NCI-H2196 treated with DMSO at 0.1 percent for 48 hours (cell line): ENCODE results near the gene PGAP3.

ENCODE experiments used
- DNase-seq: peaks from one replicate; lab custom pipeline; 2025; ENCODE audit not compliant: unreplicated experiment; lab: John Stamatoyannopoulos, UW

The PGAP3 gene

DNA sequence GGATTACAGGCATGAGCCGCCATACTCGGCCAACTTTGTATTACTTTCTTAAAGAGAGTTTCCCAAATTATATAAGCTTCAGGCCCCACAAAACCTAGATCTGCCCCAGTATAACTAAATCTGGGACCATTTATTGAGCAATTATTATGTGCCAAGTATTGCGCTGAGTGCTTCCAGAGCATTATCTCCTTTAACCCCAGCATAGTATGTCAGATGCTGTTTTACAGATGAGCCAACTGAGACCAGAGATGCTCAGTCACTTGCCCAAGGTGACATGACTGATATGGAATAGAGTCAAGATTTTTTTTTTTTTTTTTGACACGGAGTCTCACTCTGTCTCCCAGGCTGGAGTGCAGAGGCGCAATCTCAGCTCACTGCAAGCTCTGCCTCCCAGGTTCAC lies 10.1 kb upstream of the PGAP3 start:
- DNase-seq: no peak

DNA sequence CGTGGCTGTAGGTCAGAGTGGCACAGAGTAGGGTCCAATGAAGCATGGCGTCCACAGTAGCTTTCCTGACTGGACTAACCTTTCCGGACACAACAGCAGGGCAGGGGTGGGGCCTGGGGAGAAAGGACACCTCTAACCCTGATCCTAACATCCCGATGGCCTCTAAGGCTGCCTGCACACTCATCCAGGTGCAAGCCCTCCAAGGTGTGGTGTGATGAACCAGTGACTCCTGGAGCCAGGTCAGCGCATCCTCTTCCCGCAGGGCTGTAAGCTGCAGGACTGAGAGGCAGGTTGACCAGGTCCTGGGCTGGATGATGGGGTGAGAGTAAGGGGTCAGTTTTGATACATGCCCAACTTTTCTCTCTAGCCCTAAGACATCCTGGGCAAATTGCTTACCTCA lies 8.9 kb upstream of the PGAP3 start:
- DNase-seq: no peak

DNA sequence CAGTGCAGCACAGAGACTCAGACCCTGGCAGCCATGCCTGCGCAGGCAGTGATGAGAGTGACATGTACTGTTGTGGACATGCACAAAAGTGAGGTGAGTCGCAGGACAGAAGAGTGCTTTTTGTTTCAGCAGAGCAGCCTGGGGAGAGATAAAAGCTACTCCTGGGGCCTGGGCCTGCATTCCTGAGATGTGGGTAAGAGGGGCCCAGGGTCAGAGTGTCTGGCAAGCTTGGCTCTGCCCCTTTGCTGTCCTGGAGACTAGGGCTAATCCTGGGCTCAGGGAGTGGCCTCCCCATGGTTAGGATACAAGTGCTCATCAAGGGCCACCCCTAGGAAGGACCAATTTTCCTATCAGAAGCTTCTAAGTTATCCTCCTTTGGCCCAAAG lies 7.2 kb upstream of the PGAP3 start:
- no peak for DNase-seq

DNA sequence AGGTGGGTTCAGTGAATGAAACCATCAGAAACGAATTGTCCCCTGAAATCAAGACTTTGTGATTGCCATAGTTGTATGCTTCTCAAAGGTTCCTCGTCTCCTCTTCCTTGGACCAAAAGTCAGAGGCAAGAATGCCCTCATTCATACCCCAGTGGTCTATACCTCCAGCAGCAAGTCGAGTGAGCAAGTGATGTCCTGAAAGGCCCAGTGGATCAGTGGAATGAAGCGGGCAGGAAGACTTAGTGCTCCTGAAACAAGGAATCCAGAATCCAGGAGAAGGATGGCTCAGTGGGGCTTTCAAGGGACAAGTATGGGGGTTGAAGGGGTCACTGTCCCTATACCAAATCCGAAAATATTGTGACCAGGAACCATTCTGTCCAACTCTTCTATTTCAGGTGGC lies 6.7 kb upstream of the PGAP3 start:
- no peak for DNase-seq

DNA sequence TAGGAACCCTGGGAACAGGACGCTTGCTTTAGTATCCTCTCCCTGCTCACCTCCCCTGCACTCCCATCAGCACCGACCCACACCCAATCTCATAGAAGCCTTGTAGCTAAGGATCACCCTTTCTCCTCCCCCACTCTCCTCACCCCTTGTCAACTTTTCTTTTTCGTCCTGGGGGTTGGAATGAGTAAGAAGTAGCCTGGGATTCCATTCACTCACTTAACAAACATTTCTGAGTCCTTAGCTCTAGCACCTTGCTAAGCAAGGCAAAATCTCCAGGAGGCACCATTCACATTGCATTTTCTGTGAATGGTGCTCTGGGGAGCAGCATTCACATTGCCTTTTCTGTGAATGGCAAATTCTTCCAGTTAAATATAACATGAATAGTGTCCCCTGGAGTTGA lies 1.1 kb upstream of the PGAP3 start:
- no peak for DNase-seq

DNA sequence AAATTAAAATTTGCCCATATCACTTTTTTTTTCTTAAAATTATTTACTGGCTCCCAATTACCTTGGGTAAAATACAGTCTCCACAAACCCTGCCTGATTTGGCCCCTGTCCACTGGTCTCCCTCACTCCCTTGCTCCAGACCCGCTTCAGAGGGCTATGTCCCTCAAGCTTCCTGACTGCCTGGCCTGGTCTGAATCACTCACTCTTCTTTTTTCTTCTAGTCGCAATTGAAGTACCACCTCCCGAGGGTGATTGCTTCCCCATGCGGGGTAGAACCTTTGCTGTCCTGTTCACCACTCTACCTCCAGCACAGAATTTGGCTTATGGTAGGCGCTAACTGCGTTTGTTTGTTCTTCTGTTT lies 598 bp upstream of the PGAP3 start:
- DNase-seq: no peak

DNA sequence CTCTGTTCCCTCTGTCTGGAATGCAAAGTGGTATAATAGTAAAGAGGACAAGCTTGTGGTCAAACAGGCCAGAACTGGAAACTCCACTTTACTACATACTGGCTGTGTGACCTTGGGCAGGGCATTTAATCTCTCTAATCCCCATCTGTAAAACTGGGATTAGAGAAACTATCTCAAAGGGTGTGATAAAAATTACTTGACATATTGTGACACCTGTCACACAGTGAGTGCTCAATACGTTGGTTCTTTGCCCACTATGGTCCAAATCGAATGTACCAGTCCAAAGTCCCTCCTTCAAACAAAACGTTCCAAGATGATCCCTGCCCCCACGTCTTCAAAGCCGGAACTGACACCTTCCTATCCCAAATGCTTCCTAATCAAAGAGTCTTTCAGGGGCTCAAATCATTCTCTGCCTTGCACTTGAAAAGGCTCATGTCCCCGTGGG lies 734 bp downstream of the PGAP3 start:
- DNase-seq: no peak

DNA sequence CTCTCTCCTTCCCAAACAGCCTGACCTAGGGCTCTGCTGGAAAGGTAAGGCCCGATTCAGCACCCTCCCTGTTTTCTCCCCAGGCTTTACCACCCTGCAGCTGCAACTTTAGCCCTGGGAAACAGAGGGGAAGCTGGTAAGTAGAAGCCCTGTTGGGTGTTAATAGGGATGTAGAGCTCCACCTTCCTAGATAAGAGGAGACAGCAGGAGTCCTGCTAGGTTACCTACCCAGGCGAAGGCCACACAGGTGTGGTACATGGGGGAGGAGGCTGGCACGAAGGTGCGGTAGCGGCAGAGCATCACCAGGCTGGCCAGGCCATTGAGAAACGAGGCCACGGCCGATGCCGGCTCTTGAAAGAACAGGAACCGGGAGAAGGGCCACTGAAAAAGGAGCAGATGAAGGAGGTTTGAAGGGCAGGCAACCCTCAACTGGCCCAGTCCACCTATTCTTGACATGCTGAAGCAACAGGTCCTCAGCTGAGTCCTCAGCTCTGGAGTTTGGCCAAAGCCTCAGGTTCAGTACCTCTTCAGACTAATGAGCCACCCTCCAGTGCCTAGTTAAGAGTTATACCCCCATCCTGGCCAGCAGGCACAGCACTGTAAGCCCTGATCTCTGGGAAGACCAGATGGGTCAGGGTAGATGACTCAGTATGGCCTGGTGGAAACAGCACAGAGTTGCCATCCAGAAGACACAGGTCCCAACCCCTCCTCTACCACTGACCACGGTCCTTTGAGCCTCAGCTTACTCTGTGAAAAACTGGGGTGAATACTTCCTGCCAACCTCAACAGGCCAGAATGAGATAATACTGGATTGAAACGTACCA lies 3.3 kb downstream of the PGAP3 start:
- DNase-seq: no peak

DNA sequence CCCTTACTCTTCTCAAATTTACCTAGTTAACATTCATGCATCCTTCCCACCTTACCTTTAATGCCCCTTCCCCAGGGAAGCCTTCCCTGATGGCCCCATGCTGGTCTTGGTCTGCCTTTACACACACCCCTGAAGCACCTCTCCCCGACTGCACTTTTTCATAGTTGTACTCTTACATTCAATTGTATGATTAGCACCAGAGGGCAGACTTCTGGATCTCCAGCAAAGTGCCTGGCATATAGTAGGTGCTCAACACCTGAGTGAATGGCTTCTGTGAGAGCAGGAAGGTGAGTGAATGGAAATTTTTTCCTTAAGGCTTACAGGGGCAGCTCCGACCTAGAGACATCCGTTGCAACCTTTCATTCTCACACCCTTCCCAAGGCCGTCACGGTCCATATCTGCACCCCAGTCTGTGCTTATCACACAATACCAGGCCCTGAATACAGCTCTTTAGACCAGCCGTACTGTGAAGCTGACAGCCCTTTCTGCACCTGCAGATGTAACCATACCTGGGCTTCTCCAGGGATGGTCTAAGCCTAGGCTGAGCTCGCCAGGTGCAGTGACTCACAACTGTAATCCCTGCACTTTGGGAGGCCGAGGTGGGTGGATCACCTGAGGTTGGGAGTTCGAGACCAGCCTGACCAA lies 4.4 kb downstream of the PGAP3 start:
- DNase-seq: no peak

DNA sequence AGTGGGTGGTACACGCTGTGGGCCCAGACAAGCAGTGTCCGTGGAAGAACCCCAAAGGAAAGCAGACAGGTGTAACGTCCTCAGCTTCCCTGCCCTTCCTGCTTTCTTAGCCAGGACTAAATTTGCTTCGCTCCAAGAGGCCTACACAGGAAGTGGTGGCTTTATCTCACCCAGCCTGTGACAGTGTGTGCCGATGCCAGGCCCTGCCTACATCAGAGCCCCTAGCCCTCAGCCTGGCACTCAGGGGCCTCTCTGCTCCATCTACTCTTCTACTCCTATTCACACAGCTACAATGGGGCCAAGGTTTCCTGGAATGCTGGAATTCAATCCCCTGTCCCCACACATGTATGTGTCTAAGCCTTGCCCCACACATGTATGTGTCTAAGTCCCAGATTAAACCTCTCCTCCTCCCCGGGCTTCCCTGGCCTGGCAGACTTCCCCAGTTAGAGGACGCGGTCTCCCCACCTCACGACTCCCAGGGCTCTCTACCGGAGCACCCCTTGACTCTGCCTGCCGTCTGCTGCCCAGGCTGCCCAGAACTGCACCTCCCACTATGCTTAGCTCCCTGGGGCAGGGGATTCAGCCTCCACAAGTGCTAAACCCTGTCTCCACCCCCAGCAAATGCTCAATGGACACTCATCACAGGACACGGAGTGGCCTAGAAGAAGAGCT lies 8.2 kb downstream of the PGAP3 start:
- DNase-seq: no peak

DNA sequence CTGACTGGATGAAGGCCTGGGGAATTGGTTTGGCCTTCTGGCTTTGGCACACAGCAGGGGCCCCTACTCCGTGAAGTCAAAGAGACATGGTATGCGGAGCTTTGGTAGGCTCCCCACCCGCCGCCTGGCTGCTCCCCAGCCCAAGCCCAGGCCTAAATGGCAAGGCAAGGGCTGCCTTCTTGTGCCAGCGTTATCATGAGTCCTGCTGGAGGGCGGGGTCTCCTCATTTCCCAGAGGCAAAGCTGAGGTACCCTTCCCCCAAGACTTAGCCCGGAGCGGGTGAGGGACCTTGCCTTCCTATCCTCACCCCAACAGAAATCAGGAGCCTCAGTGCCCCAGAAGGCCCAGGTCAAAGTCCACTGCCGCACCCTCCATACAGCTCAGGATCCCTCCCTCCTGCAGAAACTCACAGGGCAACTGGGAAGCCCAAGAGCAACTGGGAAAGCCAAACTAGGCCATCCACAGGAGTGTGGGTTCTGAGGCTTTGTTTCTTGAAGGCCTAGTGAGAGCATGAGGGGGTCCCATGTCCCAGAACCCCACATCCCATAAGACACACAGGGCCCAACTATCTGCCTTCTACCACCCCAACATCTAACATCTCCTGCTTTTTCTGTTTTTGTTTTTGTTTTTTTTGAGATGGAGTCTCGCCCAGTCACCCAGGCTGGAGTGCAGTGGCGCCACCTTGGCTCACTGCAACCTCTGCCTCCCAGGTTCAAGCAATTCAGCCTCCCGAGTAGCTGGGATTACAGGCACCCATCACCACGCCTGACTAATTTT lies 9.3 kb downstream of the PGAP3 start:
- no peak for DNase-seq

DNA sequence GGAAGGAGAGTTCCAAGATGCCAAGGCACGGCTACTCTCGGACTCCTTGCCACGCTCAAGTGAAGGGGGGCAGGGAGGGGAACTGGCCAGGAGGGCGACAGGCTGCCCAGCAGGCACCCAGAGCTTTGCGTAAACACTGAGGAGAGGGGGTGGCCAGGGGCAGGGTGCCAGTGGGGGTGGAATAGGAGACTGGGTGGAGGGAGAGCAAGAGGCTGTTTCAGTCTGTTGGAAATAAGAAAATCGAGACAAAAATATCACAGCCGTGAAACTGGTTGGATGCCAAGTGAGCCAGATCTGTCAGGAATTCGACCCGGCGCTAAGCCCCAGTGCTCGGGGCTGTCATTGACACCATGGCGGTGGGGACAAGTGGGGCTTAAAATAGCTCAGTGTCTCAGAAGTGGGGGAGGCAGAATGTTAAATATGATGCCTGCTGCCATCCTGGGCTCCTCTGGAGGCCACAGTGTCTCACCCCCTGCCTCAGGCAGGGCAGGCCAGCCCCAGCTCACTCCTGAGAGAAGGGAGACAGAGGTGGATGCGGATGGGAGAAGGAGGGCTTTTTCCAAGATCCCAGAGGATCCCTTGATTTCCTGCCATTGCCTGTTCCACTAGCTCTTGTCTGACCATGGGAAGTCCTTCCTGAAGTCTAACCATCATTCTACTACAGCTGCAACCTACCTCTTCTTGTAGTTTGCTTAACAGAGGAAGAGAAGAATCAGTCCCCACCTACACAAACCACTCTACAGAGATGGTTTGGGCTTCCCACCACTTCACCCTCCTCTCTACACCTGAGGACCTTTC lies 10.1 kb downstream of the PGAP3 start:
- DNase-seq: peak; percentile 9

DNA sequence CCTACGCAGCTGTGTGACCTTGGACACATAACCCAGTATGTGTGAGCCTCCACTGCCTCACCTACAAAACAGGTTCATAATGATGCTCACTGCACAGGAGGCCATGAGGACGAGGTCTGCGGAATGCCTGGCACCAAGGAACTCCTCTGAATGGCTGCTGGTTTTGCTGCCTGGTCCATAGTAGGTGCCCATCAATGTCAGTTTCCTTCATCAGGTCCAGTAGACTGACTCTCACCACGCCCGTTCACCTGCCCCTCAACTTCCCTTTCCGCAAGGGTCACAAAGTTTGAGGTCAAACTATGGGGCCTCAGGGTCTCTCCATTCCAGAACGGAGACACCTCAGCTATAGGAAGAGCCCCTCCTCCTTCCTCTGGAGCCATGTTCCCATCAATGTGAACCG lies 10.8 kb downstream of the PGAP3 start:
- DNase-seq: no peak

DNA sequence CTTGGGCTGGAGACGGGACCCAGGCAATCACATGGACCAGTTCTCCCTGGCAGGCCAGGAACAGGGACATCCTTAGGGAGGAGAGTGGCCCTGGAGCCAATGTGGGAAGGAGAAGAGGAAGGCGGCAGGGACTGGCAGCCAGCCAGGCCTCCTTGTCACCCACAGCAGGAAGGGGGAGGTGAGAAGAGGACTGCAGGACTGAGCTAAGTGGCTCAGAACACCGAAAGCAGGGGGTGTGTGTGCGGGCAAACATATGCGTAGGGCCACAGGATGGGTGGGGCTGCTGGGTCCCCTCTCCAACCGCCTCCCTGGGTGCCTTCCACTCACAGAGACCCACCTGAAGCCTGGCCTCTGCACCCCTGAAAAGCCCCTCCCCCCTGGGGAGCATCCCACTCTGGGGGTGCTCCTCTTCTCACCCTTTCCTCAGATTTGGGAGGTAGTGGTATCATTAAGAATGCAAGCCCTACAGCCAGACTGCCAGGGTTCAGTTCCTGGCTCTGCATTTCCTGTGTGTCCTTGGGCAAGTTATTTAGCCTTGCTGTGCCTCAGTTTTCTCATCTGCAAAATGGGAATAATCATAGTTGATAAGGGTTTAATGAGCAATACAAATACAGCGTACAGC lies 11.5 kb downstream of the PGAP3 start:
- DNase-seq: no peak

DNA sequence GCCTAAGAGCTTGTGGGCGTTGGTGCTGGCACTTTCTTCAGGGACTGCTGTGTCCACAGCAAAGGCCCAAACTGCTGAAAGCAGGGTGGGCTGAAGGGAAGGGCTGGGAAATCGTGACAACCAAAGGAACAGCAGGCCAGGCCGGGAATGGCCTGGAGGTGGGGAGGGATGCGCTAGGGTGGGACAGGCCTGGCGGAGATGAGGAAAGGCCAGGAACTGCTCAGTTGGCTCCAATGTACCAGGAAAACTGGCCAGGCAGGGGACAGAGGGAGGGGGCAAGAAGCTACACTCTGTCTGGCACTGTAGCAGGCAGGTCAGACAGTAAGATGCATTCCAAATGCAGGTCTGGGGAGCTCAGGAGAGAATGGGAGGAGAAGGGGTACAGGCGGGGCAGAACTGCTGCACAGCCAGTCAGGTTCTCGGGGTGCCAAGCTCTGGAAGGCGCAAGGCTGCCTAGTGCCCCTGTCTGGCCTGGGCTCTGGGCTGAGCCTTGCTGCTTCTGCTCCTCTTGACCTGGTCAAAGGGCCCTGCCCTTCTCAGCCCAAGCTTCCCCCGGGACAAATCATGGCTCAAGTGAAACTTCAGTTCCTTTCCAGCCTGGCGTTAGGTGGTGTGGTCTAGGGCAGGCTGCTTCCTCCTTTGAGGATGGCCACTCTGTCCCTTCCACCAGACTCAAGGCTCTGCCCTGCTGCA lies 12.3 kb downstream of the PGAP3 start:
- DNase-seq: no peak

DNA sequence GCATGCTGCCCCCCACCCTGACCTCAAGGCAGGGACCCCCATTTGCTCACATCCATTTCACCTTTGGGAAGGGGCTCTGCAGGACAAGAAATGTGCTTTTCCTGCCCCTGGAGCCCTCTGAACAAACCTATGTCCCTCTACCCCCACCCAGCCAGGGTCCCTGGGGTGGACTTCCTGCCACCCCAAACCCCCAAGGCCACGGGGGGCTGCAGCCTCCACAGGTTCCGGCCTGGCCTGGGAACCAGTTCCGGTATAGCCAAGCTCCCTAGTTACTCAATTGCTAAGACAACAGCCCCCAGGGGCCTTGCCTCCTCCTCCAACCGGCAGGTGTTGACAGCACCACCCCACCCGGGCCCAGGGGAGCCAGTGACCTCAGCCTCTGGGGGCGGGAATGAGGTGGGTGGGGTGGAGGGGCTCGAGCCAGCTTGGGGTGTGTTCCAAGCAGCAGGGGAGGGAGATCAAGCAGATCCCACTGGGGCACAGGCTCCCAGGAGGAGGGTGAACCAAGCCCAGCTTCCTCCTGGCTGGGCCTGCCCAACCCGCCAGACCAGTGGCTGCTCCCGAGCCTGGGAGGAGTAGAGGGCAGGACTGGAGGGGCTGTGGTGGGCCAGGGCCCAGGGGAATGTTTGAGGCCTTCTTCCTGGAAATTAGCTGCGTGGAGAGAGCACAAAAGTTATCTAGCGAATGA lies 13.0 kb downstream of the PGAP3 start:
- DNase-seq: no peak

DNA sequence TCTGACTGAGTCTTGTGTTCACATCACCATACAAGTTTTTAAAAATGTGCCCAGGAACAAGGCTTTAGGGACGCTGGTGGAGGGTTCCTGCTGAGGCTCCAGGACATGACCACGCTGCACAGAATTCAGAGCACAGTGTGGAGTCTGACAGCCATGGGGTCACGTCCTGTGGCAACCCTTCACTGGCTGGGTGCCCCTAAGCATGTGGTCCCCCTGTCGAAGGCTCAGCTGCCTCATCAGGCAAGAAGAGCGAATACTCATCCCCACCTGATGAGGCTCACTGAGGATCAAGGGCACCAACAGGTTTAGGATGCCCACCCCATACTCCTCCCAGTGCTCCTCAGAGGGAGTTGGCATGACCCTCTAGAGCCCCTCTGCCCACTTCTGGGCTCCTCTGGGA lies 13.7 kb downstream of the PGAP3 start:
- no peak for DNase-seq

DNA sequence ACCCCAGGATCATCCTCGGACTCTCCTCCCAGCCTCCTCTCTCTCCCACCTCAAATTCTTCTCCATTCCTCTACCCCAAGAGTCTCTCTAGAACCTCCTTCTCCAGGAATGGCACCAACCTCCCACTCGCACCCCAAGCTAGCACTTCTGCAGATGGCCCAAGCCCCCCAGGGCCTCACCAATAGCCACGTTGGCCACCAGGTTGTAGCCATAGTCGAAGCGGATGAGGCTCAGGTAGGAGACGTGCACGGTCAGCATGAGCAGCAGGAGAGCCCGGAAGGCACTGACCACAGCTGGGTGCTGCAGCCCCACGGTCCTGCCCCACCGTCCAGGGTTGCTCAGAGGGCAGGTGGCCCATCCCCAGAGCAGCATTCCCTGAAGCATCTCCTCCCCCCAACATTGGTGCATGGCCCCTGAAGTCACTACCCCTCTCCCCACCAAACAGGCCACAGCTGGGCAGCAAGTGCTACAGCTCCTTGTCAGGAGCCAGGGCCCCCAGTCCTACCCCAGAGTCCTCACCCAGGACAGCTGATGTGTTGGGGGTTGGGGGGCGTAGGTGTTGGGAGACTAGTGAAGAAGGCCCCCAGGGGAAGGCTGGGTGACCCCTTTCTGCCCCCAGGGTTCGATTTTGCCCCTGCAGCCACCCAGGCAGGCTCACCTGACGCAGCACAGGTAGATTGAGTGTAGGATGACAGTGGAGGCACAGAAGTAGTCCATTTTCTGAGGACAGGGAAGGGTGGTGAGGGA lies 14.3 kb downstream of the PGAP3 start:
- DNase-seq: no peak
